GM21390 (cell line): ENCODE results near the gene DNAH17.

Experiments used
- ATAC-seq: cut with Tn5 transposase; IDR thresholded peaks from one replicate; pipeline ENCODE4 v1.9.1; 2021; ENCODE audit not compliant: unreplicated experiment

DNAH17 gene

GRCh38 chr17:78499715-78500540 lies 77.3 kb downstream of the DNAH17 start:
- no peak for ATAC-seq

GRCh38 chr17:78498848-78499247 lies 78.3 kb downstream of the DNAH17 start:
- ATAC-seq = no peak

- ATAC-seq = no peak
These were observed 80.1 kb downstream of the DNAH17 start for GRCh38 chr17:78497115-78497540.

GRCh38 chr17:78496311-78496710 lies 80.9 kb downstream of the DNAH17 start:
- no peak for ATAC-seq

- no peak for ATAC-seq
These were observed 81.6 kb downstream of the DNAH17 start for GRCh38 chr17:78495634-78496033.

GRCh38 chr17:78494696-78495330 lies 82.4 kb downstream of the DNAH17 start:
- no peak for ATAC-seq

GRCh38 chr17:78493853-78494695 lies 83.1 kb downstream of the DNAH17 start:
- no peak for ATAC-seq

GRCh38 chr17:78493450-78493849 lies 83.7 kb downstream of the DNAH17 start:
- no peak for ATAC-seq

GRCh38 chr17:78492116-78492799 lies 84.9 kb downstream of the DNAH17 start:
- no peak for ATAC-seq

- no peak for ATAC-seq
These were observed 85.7 kb downstream of the DNAH17 start for GRCh38 chr17:78491236-78492115.

- no peak for ATAC-seq
These were observed 86.5 kb downstream of the DNAH17 start for GRCh38 chr17:78490673-78491072.

GRCh38 chr17:78490156-78490555 lies 87.0 kb downstream of the DNAH17 start:
- no peak for ATAC-seq

GRCh38 chr17:78488867-78489634 lies 88.1 kb downstream of the DNAH17 start:
- no peak for ATAC-seq

GRCh38 chr17:78488156-78488555 lies 89.0 kb downstream of the DNAH17 start:
- ATAC-seq = no peak

- ATAC-seq = no peak
These were observed 90.1 kb downstream of the DNAH17 start for GRCh38 chr17:78486946-78487680.

GRCh38 chr17:78486228-78486802 lies 90.9 kb downstream of the DNAH17 start:
- no peak for ATAC-seq

- ATAC-seq = no peak
These were observed 91.7 kb downstream of the DNAH17 start for GRCh38 chr17:78485290-78486168.
